ENCODE results near the gene ATOX1.

GRCh38 chr5:151793358-151793757 is 34.9 kb upstream of the ATOX1 start:
- TF ChIP-seq CTCF (IDR thresholded peaks at IDR 0.05; ENCODE audit: low read depth, low read length), result no peak
- no peak for TF ChIP-seq EZH2phosphoT487 (IDR thresholded peaks at IDR 0.05; ENCODE audit: low read depth)

Data from OCI-LY3 (cell line).